HG03565 (cell line): Measurements from ENCODE around the gene ZDHHC21.
A peak's percentile ranks its signal among the peaks of the same experiment; 100 is the strongest.

Source experiments
- ATAC-seq: cut with Tn5 transposase; IDR thresholded peaks from one replicate; pipeline ENCODE4 v1.9.1; 2021; ENCODE audit warnings: mild to moderate bottlenecking, moderate library complexity; ENCODE audit not compliant: unreplicated experiment

The ZDHHC21 gene

DNA sequence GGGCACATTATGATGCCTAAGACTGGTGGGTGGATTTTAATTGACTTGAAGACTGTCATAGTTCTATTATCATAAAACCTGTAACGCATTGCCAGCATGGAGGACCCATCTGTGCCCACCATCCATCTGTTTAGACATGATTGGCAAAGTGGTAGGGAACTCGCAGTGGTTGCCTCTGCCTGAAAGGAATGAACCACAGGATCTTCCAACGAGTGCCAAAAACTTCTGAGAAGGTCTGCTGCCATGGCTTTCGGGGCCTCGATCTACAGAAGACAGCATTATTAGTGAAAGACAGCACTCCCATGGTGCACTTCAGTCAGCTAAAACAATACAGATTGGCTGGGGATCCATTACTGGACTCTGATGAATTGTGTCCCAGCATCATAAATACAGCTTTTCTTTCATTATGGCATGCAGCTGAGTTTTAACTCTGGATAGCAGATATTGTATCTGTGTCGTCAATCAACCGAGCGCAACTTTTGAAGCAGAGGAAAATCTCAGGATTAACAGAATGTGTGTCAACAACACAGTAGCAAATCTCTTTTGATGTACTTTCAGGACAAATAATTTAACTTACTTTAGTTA, 74.3 kb downstream of the ZDHHC21 start:
- ATAC-seq = no peak

DNA sequence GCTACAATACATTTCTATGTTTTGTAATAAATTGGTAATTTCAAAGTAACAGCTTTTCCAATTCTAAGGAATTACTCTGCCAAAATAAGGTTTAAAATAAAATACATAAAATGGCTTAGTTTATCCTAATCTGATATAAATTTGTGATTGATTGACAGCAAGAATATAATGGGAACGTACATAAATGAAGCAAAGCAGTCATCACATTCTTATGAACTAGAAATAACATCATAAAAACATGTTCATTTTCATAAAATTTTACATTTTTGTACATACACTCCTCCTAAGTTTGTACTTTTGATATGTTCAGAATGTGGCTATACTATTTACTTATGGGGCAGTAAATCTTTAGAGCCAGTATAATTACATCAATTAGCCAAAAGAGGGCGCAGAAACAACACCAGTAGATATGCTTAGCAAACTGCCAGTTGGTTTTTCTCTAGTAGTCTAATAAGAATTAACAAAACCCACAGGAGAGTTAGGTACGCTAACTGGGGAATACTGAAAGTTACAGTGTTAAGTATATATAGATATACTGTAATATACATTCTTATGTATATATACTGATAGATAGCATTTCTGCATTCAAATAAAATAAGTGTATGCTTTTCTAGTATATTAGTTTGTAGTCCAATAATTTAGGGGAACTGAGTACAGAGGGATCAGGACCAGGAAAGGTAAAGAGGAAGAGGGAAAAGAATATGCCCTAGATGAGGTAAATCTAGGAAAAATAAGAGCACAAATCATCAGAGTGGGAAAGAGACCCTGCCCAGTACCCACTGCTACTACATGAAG, 76.8 kb downstream of the ZDHHC21 start:
- ATAC-seq = peak; percentile 79

DNA sequence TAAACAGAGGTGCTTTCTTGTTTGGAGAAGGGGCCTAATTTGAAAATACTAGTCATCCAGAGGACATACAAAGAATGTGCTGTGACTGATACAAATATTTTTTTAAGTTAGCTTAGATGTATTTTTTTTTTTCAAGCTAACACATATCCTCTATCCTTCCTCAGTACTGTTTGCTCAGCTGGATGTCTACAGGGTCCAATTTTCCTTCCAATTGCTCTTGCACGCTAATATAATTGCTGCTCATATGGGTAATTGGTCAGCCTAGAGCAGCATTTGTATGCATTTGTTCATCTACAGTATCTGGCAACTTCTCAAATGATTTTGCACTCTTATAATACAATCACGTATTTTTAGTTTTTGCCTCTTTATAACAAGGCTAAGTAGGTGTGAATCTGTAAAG, 84.7 kb downstream of the ZDHHC21 start:
- ATAC-seq = no peak

DNA sequence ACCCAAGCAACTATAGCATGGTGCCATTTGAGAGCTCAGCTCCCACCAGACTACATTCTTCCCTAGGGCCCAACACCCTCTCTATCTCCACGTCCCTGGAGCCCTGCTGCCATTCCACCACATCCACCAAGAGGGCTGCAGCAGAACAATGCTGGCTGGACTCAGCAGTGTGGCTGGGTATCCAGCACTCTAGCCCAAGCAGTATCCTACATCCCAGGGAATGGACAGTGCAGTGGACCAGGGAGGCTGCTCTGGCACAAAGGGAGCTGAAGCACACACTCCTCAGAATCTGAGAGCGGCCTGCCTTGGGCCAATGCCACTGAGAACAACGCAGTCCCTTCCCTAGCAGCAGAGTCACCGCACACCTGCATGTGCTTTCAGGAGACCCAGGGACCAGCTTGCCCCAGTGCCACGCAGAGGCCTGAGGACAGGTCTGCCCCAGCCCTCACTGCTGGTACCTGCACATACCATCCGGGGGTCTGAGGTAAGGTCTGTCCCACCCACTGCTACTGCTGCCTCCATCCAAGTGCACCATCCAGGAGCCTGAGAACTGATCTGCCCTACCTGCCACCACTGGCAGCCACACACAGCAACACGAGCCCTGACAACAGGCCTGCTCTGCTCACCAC, 95.9 kb downstream of the ZDHHC21 start:
- ATAC-seq = no peak

DNA sequence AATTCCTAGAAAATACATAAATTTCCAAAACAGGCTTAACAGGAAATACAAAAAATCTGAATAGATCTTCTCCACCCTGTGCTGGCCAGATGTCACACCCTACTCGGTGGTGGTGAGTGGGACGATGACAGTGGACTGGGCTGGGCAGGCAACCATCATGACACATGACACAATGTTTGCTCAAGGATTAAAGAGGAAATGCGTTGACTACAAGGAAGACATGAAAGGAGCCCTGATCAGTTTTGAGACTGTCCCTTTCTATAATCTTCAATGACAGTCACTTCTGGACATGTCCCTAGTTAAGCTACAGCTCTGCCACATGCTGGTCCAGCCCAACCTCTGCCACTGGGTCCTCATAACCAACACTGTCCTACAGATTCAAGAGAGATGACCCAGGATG, 99.8 kb downstream of the ZDHHC21 start:
- ATAC-seq = no peak

- no peak for ATAC-seq
These were observed 101.8 kb downstream of the ZDHHC21 start for GRCh38 chr9:14591411-14591810.

- ATAC-seq = peak; percentile 99
These were observed 107.3 kb downstream of the ZDHHC21 start for GRCh38 chr9:14585730-14586473.

GRCh38 chr9:14584571-14584970, 108.7 kb downstream of the ZDHHC21 start:
- ATAC-seq = no peak

DNA sequence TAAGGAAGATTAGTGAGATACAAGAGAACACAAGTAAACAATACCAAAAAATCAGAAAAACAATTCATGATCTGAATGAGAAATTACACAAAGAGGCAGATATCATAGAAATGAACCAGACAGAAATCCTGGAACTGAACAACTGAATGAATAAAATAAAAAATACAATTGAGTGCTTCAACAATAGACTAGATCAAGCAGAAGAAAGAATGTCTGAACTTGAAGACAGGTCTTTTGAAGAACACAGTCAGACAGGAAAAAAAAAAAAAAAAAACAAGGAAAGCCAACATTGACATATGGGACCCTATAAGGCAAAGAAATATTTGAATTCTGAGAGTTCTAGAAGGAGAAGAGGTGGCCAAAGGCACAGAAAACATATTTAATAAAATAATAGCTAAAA, 115.2 kb downstream of the ZDHHC21 start:
- no peak for ATAC-seq

- ATAC-seq = no peak
These were observed 119.1 kb downstream of the ZDHHC21 start for GRCh38 chr9:14574173-14574572.

DNA sequence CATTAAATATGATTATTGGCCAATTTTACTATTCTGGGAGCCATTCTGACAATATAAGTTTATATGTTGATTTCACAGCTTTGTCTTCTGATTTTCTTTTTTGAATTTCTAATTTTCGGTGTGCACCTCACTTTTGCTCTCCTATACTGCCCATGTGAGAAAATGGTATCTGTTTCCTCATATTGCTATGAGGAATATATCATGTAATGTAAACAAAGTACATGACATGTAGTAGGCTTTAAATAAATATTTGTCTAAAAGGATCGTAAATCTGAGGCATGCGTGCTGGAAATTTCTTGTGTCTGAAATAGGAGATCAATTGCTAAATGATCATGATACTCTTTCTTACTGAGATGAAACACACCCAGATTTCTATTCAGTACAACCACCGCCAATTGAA, 119.9 kb downstream of the ZDHHC21 start:
- ATAC-seq = no peak

DNA sequence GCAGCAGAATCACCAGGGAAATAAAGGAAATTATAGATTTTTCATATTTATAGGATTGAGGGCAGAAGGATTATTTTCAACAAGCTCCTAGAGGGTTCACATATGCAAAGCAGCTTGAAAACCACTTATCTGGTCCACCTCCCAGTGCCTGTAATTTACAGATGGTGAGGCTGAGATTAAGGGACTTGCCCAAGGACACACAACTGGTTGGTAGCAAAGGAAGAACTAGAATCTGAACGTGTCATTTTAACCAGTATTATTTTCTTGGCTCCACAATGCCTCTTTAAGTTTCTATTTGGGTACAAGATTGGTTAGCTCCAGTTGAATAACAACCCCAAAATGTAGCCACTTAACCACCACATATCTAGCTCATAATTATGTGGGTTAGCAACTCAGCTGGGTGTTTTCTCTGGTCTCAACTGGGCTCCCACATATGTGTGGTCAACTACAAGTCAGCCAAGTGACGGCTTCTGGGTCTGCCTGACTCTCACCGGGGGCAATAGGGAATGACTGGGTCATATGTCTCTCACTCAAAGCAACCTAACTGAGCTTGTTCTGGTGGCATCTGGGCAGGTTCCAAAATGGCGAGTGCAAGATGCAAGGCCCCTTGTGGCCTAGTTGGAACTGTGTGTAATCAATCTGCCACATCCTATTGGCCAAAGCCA, 127.7 kb downstream of the ZDHHC21 start:
- ATAC-seq = no peak

- no peak for ATAC-seq
These were observed 129.2 kb downstream of the ZDHHC21 start for GRCh38 chr9:14563902-14564624.

- ATAC-seq = no peak
These were observed 131.3 kb downstream of the ZDHHC21 start for GRCh38 chr9:14561929-14562405.
